Measurements from ENCODE around the gene ARAP1. TPM values are rescaled to one million over a fixed set of nuclear protein-coding genes. Genes with fewer than 3 reads are reported as not detected.

ARAP1 gene
- total RNA-seq, 1 donor from 2014 or later = 79.0 TPM

- Mint-ChIP-seq H3K4me1 (peaks cover 23% of the 10 kb centered on the region), H3K4me3 (no peak overlapping the region), H3K36me3 (ENCODE audit: low read depth) (no peaks in the 10 kb centered on the region), H3K27ac (ENCODE audit: unreplicated experiment) (no peak overlapping the region), H3K27me3 (ENCODE audit: low read depth) (no peaks in the 10 kb centered on the region), H3K9me3 (no peaks in the 10 kb centered on the region)
- TF ChIP-seq, protein P1, sequence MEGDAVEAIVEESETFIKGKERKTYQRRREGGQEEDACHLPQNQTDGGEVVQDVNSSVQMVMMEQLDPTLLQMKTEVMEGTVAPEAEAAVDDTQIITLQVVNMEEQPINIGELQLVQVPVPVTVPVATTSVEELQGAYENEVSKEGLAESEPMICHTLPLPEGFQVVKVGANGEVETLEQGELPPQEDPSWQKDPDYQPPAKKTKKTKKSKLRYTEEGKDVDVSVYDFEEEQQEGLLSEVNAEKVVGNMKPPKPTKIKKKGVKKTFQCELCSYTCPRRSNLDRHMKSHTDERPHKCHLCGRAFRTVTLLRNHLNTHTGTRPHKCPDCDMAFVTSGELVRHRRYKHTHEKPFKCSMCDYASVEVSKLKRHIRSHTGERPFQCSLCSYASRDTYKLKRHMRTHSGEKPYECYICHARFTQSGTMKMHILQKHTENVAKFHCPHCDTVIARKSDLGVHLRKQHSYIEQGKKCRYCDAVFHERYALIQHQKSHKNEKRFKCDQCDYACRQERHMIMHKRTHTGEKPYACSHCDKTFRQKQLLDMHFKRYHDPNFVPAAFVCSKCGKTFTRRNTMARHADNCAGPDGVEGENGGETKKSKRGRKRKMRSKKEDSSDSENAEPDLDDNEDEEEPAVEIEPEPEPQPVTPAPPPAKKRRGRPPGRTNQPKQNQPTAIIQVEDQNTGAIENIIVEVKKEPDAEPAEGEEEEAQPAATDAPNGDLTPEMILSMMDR (conservative IDR thresholded peaks at IDR 0.05) = no peak
- DNase-seq (ENCODE audit: low read depth, low spot score) = no peak
Observed at GRCh38 chr11:72649215-72649976, 102.8 kb downstream of the ARAP1 start.

DNA sequence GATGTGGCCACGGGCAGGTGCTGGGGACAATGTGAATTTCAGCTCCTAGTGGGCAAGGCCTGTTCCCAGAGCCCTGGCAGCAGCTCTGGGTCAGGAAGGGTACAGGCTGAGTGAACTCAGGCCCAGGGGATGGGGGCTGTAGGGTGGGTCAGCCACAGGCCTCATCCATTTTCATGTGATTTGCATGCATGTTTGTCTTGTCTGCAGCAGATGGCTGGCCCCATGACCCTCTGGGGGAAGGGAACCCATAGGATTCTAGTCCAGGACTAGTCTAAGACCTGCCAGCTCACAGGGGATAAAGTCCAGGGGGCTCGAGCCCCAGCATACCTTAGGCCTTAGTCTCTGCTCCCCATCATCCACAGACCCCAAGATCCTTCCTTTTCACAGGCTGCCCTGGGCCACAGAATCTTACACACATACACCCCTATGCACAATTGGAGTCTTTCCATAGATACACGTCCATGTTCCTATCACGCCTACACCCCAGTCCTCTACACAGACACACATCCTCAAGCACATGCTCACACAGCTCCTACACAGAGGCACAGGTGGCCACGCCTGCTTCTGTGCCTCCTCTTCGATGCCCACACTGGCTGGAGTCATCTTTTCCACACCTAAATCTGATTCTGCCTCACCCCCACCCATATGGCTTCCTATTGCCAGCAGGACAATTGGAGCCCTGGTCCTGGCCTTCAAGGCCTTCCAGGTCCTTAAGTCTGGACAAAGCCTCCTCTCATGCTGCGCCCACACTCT is 103.6 kb downstream of the ARAP1 start:
- no peaks in the 10 kb centered on the region for H3K9me3 Mint-ChIP-seq
- H3K36me3 Mint-ChIP-seq (ENCODE audit: low read depth) = no peaks in the 10 kb centered on the region
- no peak overlapping the region for H3K4me3 Mint-ChIP-seq
- peaks cover 7% of the 10 kb centered on the region for H3K27me3 Mint-ChIP-seq (ENCODE audit: low read depth)
- peaks cover 23% of the 10 kb centered on the region for H3K4me1 Mint-ChIP-seq
- TF ChIP-seq, protein P1 (conservative IDR thresholded peaks at IDR 0.05) = no peak
- DNase-seq (ENCODE audit: low read depth, low spot score) = no peak
- peak overlapping the region; percentile 24 for H3K27ac Mint-ChIP-seq (ENCODE audit: unreplicated experiment)

DNA sequence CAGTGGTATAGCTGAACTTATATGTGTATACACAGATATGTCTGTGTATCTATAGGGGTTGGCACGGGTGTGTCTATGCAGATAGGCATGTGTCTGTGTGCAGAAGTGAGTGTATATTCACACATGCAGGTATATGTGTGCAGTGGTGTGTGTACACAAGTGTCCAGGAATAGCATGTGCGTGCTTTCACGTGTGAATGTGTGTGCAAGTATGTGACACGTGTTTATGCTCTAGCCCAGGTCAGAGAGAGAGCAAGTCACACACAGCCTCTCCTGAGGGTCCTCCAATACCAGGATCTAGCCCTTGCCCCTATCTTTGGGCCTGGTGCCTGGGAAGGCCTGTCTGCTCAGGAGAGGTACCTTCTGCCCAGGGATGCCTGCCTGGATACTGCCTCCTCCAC is 104.3 kb downstream of the ARAP1 start:
- no peak for DNase-seq (ENCODE audit: low read depth, low spot score)
- Mint-ChIP-seq H3K27me3 (ENCODE audit: low read depth) (peaks cover 7% of the 10 kb centered on the region), H3K27ac (ENCODE audit: unreplicated experiment) (peak overlapping the region; percentile 62), H3K9me3 (no peaks in the 10 kb centered on the region), H3K36me3 (ENCODE audit: low read depth) (no peaks in the 10 kb centered on the region), H3K4me1 (peaks cover 17% of the 10 kb centered on the region), H3K4me3 (no peak overlapping the region)
- TF ChIP-seq, protein P1 (conservative IDR thresholded peaks at IDR 0.05) = no peak

- no peak for DNase-seq (ENCODE audit: low read depth, low spot score)
- no peaks in the 10 kb centered on the region for H3K36me3 Mint-ChIP-seq (ENCODE audit: low read depth)
- H3K9me3 Mint-ChIP-seq = no peaks in the 10 kb centered on the region
- peaks cover 9% of the 10 kb centered on the region for H3K27me3 Mint-ChIP-seq (ENCODE audit: low read depth)
- TF ChIP-seq, protein P1 (conservative IDR thresholded peaks at IDR 0.05) = no peak
- no peak overlapping the region for H3K4me3 Mint-ChIP-seq
- no peak overlapping the region for H3K27ac Mint-ChIP-seq (ENCODE audit: unreplicated experiment)
- H3K4me1 Mint-ChIP-seq = peaks cover 9% of the 10 kb centered on the region
Observed at GRCh38 chr11:72646472-72646871, 105.7 kb downstream of the ARAP1 start.

- H3K9me3 Mint-ChIP-seq = no peaks in the 10 kb centered on the region
- DNase-seq (ENCODE audit: low read depth, low spot score) = no peak
- TF ChIP-seq, protein P1 (conservative IDR thresholded peaks at IDR 0.05) = no peak
- H3K27me3 Mint-ChIP-seq (ENCODE audit: low read depth) = peaks cover 9% of the 10 kb centered on the region
- no peak overlapping the region for H3K27ac Mint-ChIP-seq (ENCODE audit: unreplicated experiment)
- H3K4me1 Mint-ChIP-seq = peaks cover 9% of the 10 kb centered on the region
- peak overlapping the region; percentile 25 for H3K4me3 Mint-ChIP-seq
- no peaks in the 10 kb centered on the region for H3K36me3 Mint-ChIP-seq (ENCODE audit: low read depth)
Observed at GRCh38 chr11:72646024-72646423, 106.2 kb downstream of the ARAP1 start.

Data from neural crest cell (in vitro differentiated cells).